H1 (cell line): ENCODE measurements around the gene SHROOM3. TPM values are rescaled to one million over a fixed set of nuclear protein-coding genes. Genes with fewer than 3 reads are reported as not detected.

ENCODE experiments used
- ASH2L ChIP-seq: fragments of 200-600, 300-600 bp; sonication (generic); IDR thresholded peaks from one replicate; pipeline ENCODE4 v1.7.1; 2017; ENCODE audit warnings: low read length
- CBX8 ChIP-seq: fragments of 300-800, 300-1000 bp; sonication (generic); IDR thresholded peaks from 2 replicates; pipeline ENCODE4 v1.7.1; 2016; ENCODE audit warnings: low read depth, low read length, borderline replicate concordance
- CEBPB ChIP-seq: IDR thresholded peaks from 2 replicates; pipeline ENCODE4 v1.6.1; 2012; ENCODE audit warnings: low read depth, low read length
- CREB1 ChIP-seq: IDR thresholded peaks from 2 replicates; pipeline ENCODE4 v1.6.1; 2012; ENCODE audit warnings: inconsistent platforms
- EGR1 ChIP-seq: IDR thresholded peaks from 2 replicates; pipeline ENCODE4 v1.6.1; 2011; ENCODE audit warnings: low read depth, low read length, borderline replicate concordance
- EZH2 ChIP-seq: fragments of 200-600 bp; sonication (generic); IDR thresholded peaks from 2 replicates; pipeline ENCODE4 v1.7.1; 2012; ENCODE audit warnings: low read depth, mild to moderate bottlenecking, moderate library complexity, low read length, inconsistent platforms; ENCODE audit not compliant: severe bottlenecking
- FOSL1 ChIP-seq: IDR thresholded peaks from 2 replicates; pipeline ENCODE4 v1.6.1; 2011; ENCODE audit warnings: mild to moderate bottlenecking, low read depth, low read length, moderate library complexity; ENCODE audit not compliant: insufficient read depth
- HDAC2 ChIP-seq, 2 experiments: fragments of 300-600 bp in 1 of 2; sonication (generic) in 1 of 2; IDR thresholded peaks; 2 replicates each; pipeline ENCODE4 v1.6.1; 2011 to 2012; ENCODE audit warnings: low read depth in 2 of 2, low read length in 2 of 2, mild to moderate bottlenecking in 2 of 2, moderate library complexity in 2 of 2, borderline replicate concordance in 1 of 2, inconsistent platforms in 1 of 2
- KDM5A ChIP-seq: fragments of 200-600 bp; IDR thresholded peaks from 2 replicates; pipeline ENCODE4 v1.7.1; 2012; ENCODE audit warnings: mild to moderate bottlenecking, low read length, inconsistent platforms, mixed read lengths
- POLR2AphosphoS5 ChIP-seq: IDR thresholded peaks from 2 replicates; pipeline ENCODE4 v1.6.1; 2011; ENCODE audit warnings: low read depth, low read length
- SIN3A ChIP-seq, 2 experiments: IDR thresholded peaks in 1 of 2; conservative IDR thresholded peaks in 1 of 2; 2 replicates each; pipeline ENCODE4 v1.6.1; 2011 to 2012; ENCODE audit warnings: low read length in 2 of 2, improper control_type of control experiment in 1 of 2, low read depth in 1 of 2, mild to moderate bottlenecking in 1 of 2
- TCF12 ChIP-seq: IDR thresholded peaks from 2 replicates; pipeline ENCODE4 v1.6.1; 2011; ENCODE audit warnings: low read depth, mild to moderate bottlenecking, low read length
- TEAD4 ChIP-seq: IDR thresholded peaks from 2 replicates; pipeline ENCODE4 v1.6.1; 2012; ENCODE audit warnings: low read depth, low read length, inconsistent platforms, mixed read lengths
- polyA plus RNA-seq, 7 experiments: library from polyadenylated mRNA; depleted of rRNA in 3 of 7; stranded (reverse) in 5 of 7; unstranded in 2 of 7; fragments of >200 nt in 5 of 7; fragments of 200-250 nt in 2 of 7; gene quantifications; 1 replicate in 5 of 7; 2 replicates in 1 of 7; 4 replicates in 1 of 7; pipeline versions ENCODE4 v1.2.1 to v1.2.3, GENCODE V29; 2011 to 2013; ENCODE audit warnings: missing spikeins in 2 of 7, mixed read lengths in 2 of 7
- total RNA-seq: library from RNA; stranded (reverse); fragmentation: NEBNext Ultra II Directional; extraction: Animal tissue kit (Norgen Biotek cat#: 25700); gene quantifications from 2 replicates; pipeline ENCODE4 v1.2.1, GENCODE V29; 2021

SHROOM3 gene
- total and polyA plus RNA-seq, 2 of the 8 experiments (the other 6 are each of a cell fraction or from before 2014, with no cell fraction given) = 15.8 to 34.0 TPM

DNA sequence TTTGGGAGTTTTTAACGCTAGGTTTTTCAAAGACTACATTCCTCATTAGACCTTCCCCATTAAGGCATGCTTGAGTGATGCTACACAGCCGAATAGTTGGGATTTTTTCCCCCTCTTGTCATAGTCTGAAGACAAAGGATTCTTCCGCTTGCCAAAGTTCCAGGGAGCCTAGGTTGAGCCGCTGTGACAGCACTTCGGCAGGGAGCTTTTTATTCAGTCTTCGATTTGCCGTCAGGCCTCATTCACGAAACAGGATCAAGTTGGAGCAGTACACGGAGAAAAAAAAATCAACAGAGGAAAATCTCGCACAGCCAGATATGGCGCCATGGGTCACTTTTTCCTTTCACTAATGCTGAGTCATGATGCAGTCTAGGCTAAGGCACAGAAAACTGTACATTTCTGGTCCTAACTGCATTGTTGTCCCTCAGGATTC is 24.3 kb downstream of the SHROOM3 start (continued):
- TF ChIP-seq CBX8 = no peak
- peak; percentile 32 for TF ChIP-seq ASH2L
- peak; percentile 44; the same call in 1 of the 2 replicates for TF ChIP-seq CREB1
- no peak for TF ChIP-seq EGR1
- no peak for TF ChIP-seq KDM5A
- no peak for TF ChIP-seq CEBPB
- no peak for TF ChIP-seq FOSL1
- TF ChIP-seq EZH2 = no peak
- TF ChIP-seq SIN3A (conservative IDR thresholded peaks at IDR 0.05 in 1 of 2, IDR thresholded peaks at IDR 0.05 in 1 of 2; ENCODE audit: low read depth in 1 of 2, low read length in 2 of 2) = peak; percentile 62 to 85; a peak in 2 of 4 replicates
- no peak; the same call in 1 of the 2 replicates for TF ChIP-seq POLR2AphosphoS5
- peak; percentile 98 for TF ChIP-seq TEAD4
- TF ChIP-seq TCF12 = 0 out of 2 replicates have a peak, but pooled peaks have one; percentile 51
- TF ChIP-seq HDAC2 (IDR thresholded peaks at IDR 0.05; ENCODE audit: borderline replicate concordance in 1 of 2, low read depth in 2 of 2, low read length in 2 of 2) = no peak
